ENCODE data around the gene ITGA2B. TPM values are rescaled to one million over a fixed set of nuclear protein-coding genes. Genes with fewer than 3 reads are reported as not detected.

Gene ITGA2B
- total RNA-seq, 1 experiment from 2014 or later: 3.1 TPM

- intact Hi-C loops (cut with micrococcal nuclease): no loop called here
- POLR2A ChIA-PET (ENCODE audit: unreplicated experiment): no interaction called here
- H2AFZ ChIP-seq (ENCODE audit: low read length): no peak overlapping the region
- H3K27me3 ChIP-seq (ENCODE audit: low read length): no peaks in the 10 kb centered on the region
- no peak overlapping the region for H3K4me2 ChIP-seq (ENCODE audit: low read length)
- CTCF ChIA-PET: no interaction called here
- H3K4me1 ChIP-seq (ENCODE audit: insufficient read depth, low read length): no peaks in the 10 kb centered on the region; the same call in 1 of the 2 replicates
- BruUV-seq (replicated peaks): no TSS peak
- no peaks in the 10 kb centered on the region for H3K9me2 ChIP-seq (replicated peaks; ENCODE audit: low read length)
- no peak overlapping the region for H3K4me3 ChIP-seq (ENCODE audit: low read length)
- DNase-seq: no peak
- H3F3A ChIP-seq (ENCODE audit: low read length, unreplicated experiment): no peaks in the 10 kb centered on the region
- no peak for ATAC-seq
- no peak overlapping the region for H3K9ac ChIP-seq (ENCODE audit: low read length)
- H3K27ac ChIP-seq (ENCODE audit: low read length): no peak overlapping the region
- no peaks in the 10 kb centered on the region for H3K79me2 ChIP-seq (ENCODE audit: low read length)
- H3K36me3 ChIP-seq (ENCODE audit: low read depth, low read length): no peaks in the 10 kb centered on the region
- TF ChIP-seq EZH2phosphoT487 (IDR thresholded peaks at IDR 0.05; ENCODE audit: borderline replicate concordance, low read length) (no peak), EZH2 (IDR thresholded peaks at IDR 0.05; ENCODE audit: low read length, unreplicated experiment) (no peak), CTCF (conservative IDR thresholded peaks at IDR 0.05; ENCODE audit: low read depth, low read length) (no peak)
- H3K9me3 ChIP-seq (ENCODE audit: low read length): no peaks in the 10 kb centered on the region
- no peaks in the 10 kb centered on the region for H4K20me1 ChIP-seq (ENCODE audit: low read length)
Observed at GRCh38 chr17:44359458-44360143, 29.8 kb downstream of the ITGA2B start.

DNA sequence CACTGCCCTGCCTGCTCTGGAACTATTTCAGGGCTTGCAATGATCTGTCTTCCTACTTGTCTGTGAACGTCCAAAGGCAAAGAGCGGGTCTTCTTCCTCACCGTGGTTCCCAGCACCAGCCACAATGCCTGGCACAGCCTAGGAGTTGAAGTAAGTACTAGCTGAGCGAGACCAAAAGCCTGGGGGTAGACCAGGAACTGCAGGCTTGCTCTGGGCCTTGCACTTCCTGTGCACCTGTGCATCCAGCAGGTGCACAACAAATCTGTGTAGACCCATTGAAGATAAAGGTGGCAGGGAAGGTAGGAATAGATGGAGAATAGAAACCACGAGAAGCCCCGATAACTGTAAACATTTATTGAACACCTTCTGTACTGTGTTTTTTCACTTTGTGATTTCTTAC lies 30.4 kb downstream of the ITGA2B start:
- ChIA-PET POLR2A (ENCODE audit: unreplicated experiment) (no interaction called here), CTCF (no interaction called here)
- Histone ChIP-seq H3K27ac (ENCODE audit: low read length) (no peak overlapping the region), H3K4me1 (ENCODE audit: insufficient read depth, low read length) (no peaks in the 10 kb centered on the region; the same call in 1 of the 2 replicates), H3K36me3 (ENCODE audit: low read depth, low read length) (no peaks in the 10 kb centered on the region), H2AFZ (ENCODE audit: low read length) (no peak overlapping the region), H3K9ac (ENCODE audit: low read length) (no peak overlapping the region), H3K9me2 (replicated peaks; ENCODE audit: low read length) (no peaks in the 10 kb centered on the region), H3K4me3 (ENCODE audit: low read length) (no peak overlapping the region), H3F3A (ENCODE audit: low read length, unreplicated experiment) (no peaks in the 10 kb centered on the region), H3K27me3 (ENCODE audit: low read length) (no peaks in the 10 kb centered on the region), H3K79me2 (ENCODE audit: low read length) (no peaks in the 10 kb centered on the region), H3K4me2 (ENCODE audit: low read length) (no peak overlapping the region), H3K9me3 (ENCODE audit: low read length) (no peaks in the 10 kb centered on the region), H4K20me1 (ENCODE audit: low read length) (no peaks in the 10 kb centered on the region)
- intact Hi-C loops (cut with micrococcal nuclease): no loop called here
- no peak for ATAC-seq
- no peak for DNase-seq
- no peak for TF ChIP-seq EZH2phosphoT487 (IDR thresholded peaks at IDR 0.05; ENCODE audit: borderline replicate concordance, low read length)
- BruUV-seq (replicated peaks): no TSS peak

DNA sequence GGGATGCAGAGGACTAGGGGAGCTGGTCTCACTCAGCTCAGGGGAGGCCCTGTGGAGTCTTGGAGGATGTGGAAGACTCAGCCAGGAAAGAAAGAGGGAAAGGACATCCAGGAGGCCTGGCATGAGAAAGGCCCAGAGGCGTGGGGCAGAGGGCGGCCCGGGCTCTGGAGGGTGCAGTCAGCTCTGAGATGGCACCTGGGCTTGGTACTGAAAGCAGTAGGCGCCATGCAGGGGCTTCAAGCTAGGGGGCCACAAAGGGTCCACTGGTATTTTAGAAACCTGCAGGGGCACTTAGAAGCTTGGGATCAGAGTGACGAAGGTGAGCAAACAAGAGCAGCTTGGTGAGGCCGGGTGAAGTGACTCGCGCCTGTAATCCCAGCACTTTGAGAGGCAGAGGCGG lies 31.4 kb downstream of the ITGA2B start:
- Histone ChIP-seq H4K20me1 (ENCODE audit: low read length) (no peaks in the 10 kb centered on the region), H3K27me3 (ENCODE audit: low read length) (no peaks in the 10 kb centered on the region), H3K4me2 (ENCODE audit: low read length) (no peak overlapping the region), H3K79me2 (ENCODE audit: low read length) (no peaks in the 10 kb centered on the region), H3K27ac (ENCODE audit: low read length) (no peak overlapping the region), H3K36me3 (ENCODE audit: low read depth, low read length) (no peaks in the 10 kb centered on the region), H3K4me1 (ENCODE audit: insufficient read depth, low read length) (no peaks in the 10 kb centered on the region; the same call in 1 of the 2 replicates), H3F3A (ENCODE audit: low read length, unreplicated experiment) (no peaks in the 10 kb centered on the region), H3K9me2 (replicated peaks; ENCODE audit: low read length) (no peaks in the 10 kb centered on the region), H2AFZ (ENCODE audit: low read length) (no peak overlapping the region), H3K9ac (ENCODE audit: low read length) (no peak overlapping the region), H3K9me3 (ENCODE audit: low read length) (no peaks in the 10 kb centered on the region), H3K4me3 (ENCODE audit: low read length) (no peak overlapping the region)
- ChIA-PET POLR2A (ENCODE audit: unreplicated experiment) (no interaction called here), CTCF (interaction anchor here (0.6 kb wide), 1 partner anchor 146 kb away, joined by 4 read pairs; no protein-coding TSS in a partner anchor)
- BruUV-seq (replicated peaks): no TSS peak
- ATAC-seq: no peak
- intact Hi-C loops (cut with micrococcal nuclease): no loop called here
- no peak for TF ChIP-seq EZH2 (IDR thresholded peaks at IDR 0.05; ENCODE audit: low read length, unreplicated experiment)
- no peak for TF ChIP-seq EZH2phosphoT487 (IDR thresholded peaks at IDR 0.05; ENCODE audit: borderline replicate concordance, low read length)
- TF ChIP-seq CTCF (conservative IDR thresholded peaks at IDR 0.05; ENCODE audit: low read depth, low read length): no peak
- DNase-seq: no peak

Measured in PC-3 (cell line).